HG03469 (cell line): ENCODE measurements around the gene STXBP2.

Source experiments
- ATAC-seq: cut with Tn5 transposase; IDR thresholded peaks from one replicate; pipeline ENCODE4 v1.9.1; 2021; ENCODE audit warnings: mild to moderate bottlenecking, moderate library complexity, moderate number of reproducible peaks; ENCODE audit not compliant: unreplicated experiment

The STXBP2 gene

GRCh38 chr19:7612282-7613274 lies 24.3 kb upstream of the STXBP2 start:
- ATAC-seq: no peak

- ATAC-seq: no peak
Observed at GRCh38 chr19:7614859-7615741, 21.8 kb upstream of the STXBP2 start.

GRCh38 chr19:7617172-7617571 lies 19.7 kb upstream of the STXBP2 start:
- no peak for ATAC-seq

- no peak for ATAC-seq
Observed at GRCh38 chr19:7617735-7618134, 19.2 kb upstream of the STXBP2 start.

GRCh38 chr19:7618348-7618747 lies 18.6 kb upstream of the STXBP2 start:
- ATAC-seq: no peak

- ATAC-seq: no peak
Observed at GRCh38 chr19:7618771-7619510, 18.0 kb upstream of the STXBP2 start.

- no peak for ATAC-seq
Observed at GRCh38 chr19:7619671-7620441, 17.1 kb upstream of the STXBP2 start.

- no peak for ATAC-seq
Observed at GRCh38 chr19:7620442-7621412, 16.2 kb upstream of the STXBP2 start.

- no peak for ATAC-seq
Observed at GRCh38 chr19:7622933-7623685, 13.8 kb upstream of the STXBP2 start.

GRCh38 chr19:7623725-7624603 lies 12.9 kb upstream of the STXBP2 start:
- ATAC-seq: no peak

- ATAC-seq: no peak
Observed at GRCh38 chr19:7624810-7625209, 12.1 kb upstream of the STXBP2 start.

- no peak for ATAC-seq
Observed at GRCh38 chr19:7625763-7626372, 11.0 kb upstream of the STXBP2 start.

- no peak for ATAC-seq
Observed at GRCh38 chr19:7627166-7627565, 9.7 kb upstream of the STXBP2 start.

- no peak for ATAC-seq
Observed at GRCh38 chr19:7628589-7629311, 8.2 kb upstream of the STXBP2 start.

GRCh38 chr19:7629347-7630054 lies 7.4 kb upstream of the STXBP2 start, which contains the start of the genes PET100 and XAB2:
TSS of gene PET100 (plus strand) at chr19:7629793. CDS start at chr19:7629834, 41 bp downstream.
TSS of gene XAB2 (minus strand) at chr19:7629545. CDS start at chr19:7629527, 18 bp downstream.
- peak; percentile 59 for ATAC-seq
